IMR-90 (cell line): ENCODE measurements around the gene TOGARAM2. TPM values are rescaled to one million over a fixed set of nuclear protein-coding genes. Genes with fewer than 3 reads are reported as not detected.

Source experiments
- ATAC-seq: fragments of 200-7000 bp; cut with Tn5 transposase; 2 replicates; pipeline ENCODE4 v1.9.1; 2020; ENCODE audit warnings: low read depth, mild to moderate bottlenecking, moderate library complexity
- BruUV-seq: library from RNA; stranded (reverse); fragments of 400-500 nt; replicated peaks from 2 replicates; lab custom pipeline; 2021; lab: Mats Ljungman, UMichigan
- CTCF ChIA-PET: fragments of 300-600 bp; formaldehyde crosslinking; extraction: SDS; loops from one replicate; lab custom pipeline; 2021; ENCODE audit warnings: antibody characterized with exemption; lab: Yijun Ruan, JAX
- POLR2A ChIA-PET: fragments of 300-600 bp; sonication (Branson Sonifier 250); formaldehyde crosslinking; loops from one replicate; lab custom pipeline; 2022; ENCODE audit warnings: antibody characterized with exemption; ENCODE audit not compliant: unreplicated experiment; lab: Charles Lee
- DNase-seq: peaks from one replicate; pipeline ENCODE4 v3.0.0; 2013
- H2AFZ ChIP-seq: replicated peaks from 2 replicates; pipeline ENCODE3; 2013; ENCODE audit warnings: low read length, mild to moderate bottlenecking; ENCODE audit not compliant: poor library complexity
- H2AK5ac ChIP-seq: 2 replicates; pipeline ENCODE4 v1.6.1; 2013; ENCODE audit warnings: low read depth, low read length, inconsistent platforms
- H2AK9ac ChIP-seq: replicated peaks from 2 replicates; pipeline ENCODE3; 2013; ENCODE audit warnings: mild to moderate bottlenecking, low read depth, low read length, moderate library complexity; ENCODE audit not compliant: poor library complexity
- H2BK120ac ChIP-seq: 2 replicates; pipeline ENCODE4 v1.6.1; 2013; ENCODE audit warnings: low read depth, low read length, inconsistent platforms
- H2BK15ac ChIP-seq: 3 replicates; pipeline ENCODE4 v1.6.1; 2013; ENCODE audit warnings: low read depth, low read length, inconsistent platforms
- H2BK20ac ChIP-seq: 2 replicates; pipeline ENCODE4 v1.6.1; 2013; ENCODE audit warnings: low read depth, mild to moderate bottlenecking, inconsistent platforms, low read length, moderate library complexity
- H2BK5ac ChIP-seq: 2 replicates; pipeline ENCODE4 v1.6.1; 2013; ENCODE audit warnings: mild to moderate bottlenecking, low read depth, low read length, inconsistent platforms; ENCODE audit not compliant: poor library complexity, severe bottlenecking
- H3K14ac ChIP-seq: replicated peaks from 2 replicates; pipeline ENCODE4 v1.6.1; 2013; ENCODE audit warnings: low read depth, low read length, inconsistent platforms
- H3K18ac ChIP-seq: 2 replicates; pipeline ENCODE4 v1.6.1; 2013; ENCODE audit warnings: low read depth, low read length, control low read depth
- H3K23ac ChIP-seq: 2 replicates; pipeline ENCODE4 v1.6.1; 2013; ENCODE audit warnings: low read depth, low read length, inconsistent platforms
- H3K27ac ChIP-seq: 2 replicates; pipeline ENCODE4 v1.5.1; 2013; ENCODE audit warnings: mild to moderate bottlenecking, control low read depth, low read length; ENCODE audit not compliant: insufficient read depth
- H3K27me3 ChIP-seq: 2 replicates; pipeline ENCODE4 v1.6.1; 2013; ENCODE audit warnings: low read length; ENCODE audit not compliant: control insufficient read depth, insufficient read depth
- H3K36me3 ChIP-seq: 2 replicates; pipeline ENCODE4 v1.6.1; 2013; ENCODE audit warnings: low read length, mixed read lengths; ENCODE audit not compliant: control insufficient read depth, insufficient read depth
- H3K4ac ChIP-seq: 2 replicates; pipeline ENCODE4 v1.6.1; 2013; ENCODE audit warnings: low read depth, low read length, inconsistent platforms
- H3K4me1 ChIP-seq: 2 replicates; pipeline ENCODE4 v1.6.1; 2013; ENCODE audit warnings: low read length, mixed read lengths; ENCODE audit not compliant: control insufficient read depth, insufficient read depth
- H3K4me2 ChIP-seq: 2 replicates; pipeline ENCODE4 v1.6.1; 2013; ENCODE audit warnings: low read depth, mild to moderate bottlenecking, control low read depth, low read length, moderate library complexity
- H3K4me3 ChIP-seq: 2 replicates; pipeline ENCODE4 v1.5.1; 2013; ENCODE audit warnings: low read depth, mild to moderate bottlenecking, control low read depth, low read length, moderate library complexity; ENCODE audit not compliant: insufficient read depth
- H3K56ac ChIP-seq: 2 replicates; pipeline ENCODE4 v1.6.1; 2013; ENCODE audit warnings: low read length, inconsistent platforms; ENCODE audit not compliant: insufficient read depth; ENCODE audit errors: extremely low read depth
- H3K79me1 ChIP-seq, 2 experiments: 2 replicates each; pipeline ENCODE4 v1.6.1; 2013; ENCODE audit warnings: low read length in 2 of 2, inconsistent platforms in 1 of 2, low read depth in 1 of 2
- H3K9ac ChIP-seq: 2 replicates; pipeline ENCODE4 v1.6.1; 2013; ENCODE audit warnings: low read depth, low read length, control low read depth
- H3K9me1 ChIP-seq: 2 replicates; pipeline ENCODE4 v1.6.1; 2013; ENCODE audit warnings: low read length, inconsistent platforms; ENCODE audit not compliant: insufficient read depth
- H3K9me3 ChIP-seq: 2 replicates; pipeline ENCODE4 v1.6.1; 2013; ENCODE audit warnings: low read length; ENCODE audit not compliant: control insufficient read depth, insufficient read depth
- H4K20me1 ChIP-seq: 2 replicates; pipeline ENCODE4 v1.6.1; 2013; ENCODE audit warnings: low read length, inconsistent platforms; ENCODE audit not compliant: insufficient read depth
- H4K5ac ChIP-seq: 2 replicates; pipeline ENCODE4 v1.6.1; 2013; ENCODE audit warnings: mild to moderate bottlenecking, low read depth, low read length, control low read depth
- H4K8ac ChIP-seq, 2 experiments: 2 replicates each; pipeline ENCODE4 v1.6.1; 2013; ENCODE audit warnings: low read depth in 2 of 2, low read length in 2 of 2, control low read depth in 1 of 2, inconsistent platforms in 1 of 2
- H4K91ac ChIP-seq: 2 replicates; pipeline ENCODE4 v1.6.1; 2013; ENCODE audit warnings: low read depth, low read length, inconsistent platforms; ENCODE audit not compliant: insufficient read depth
- BHLHE40 ChIP-seq: fragments of 150-350 bp; IDR thresholded peaks from 2 replicates; pipeline ENCODE4 v1.6.1; 2016; ENCODE audit warnings: mild to moderate bottlenecking, low read depth, low read length
- MAZ ChIP-seq: IDR thresholded peaks from 2 replicates; pipeline ENCODE4 v1.6.1; 2012; ENCODE audit warnings: low read depth, mild to moderate bottlenecking, low read length, improper control_type of control experiment, moderate library complexity, borderline replicate concordance
- POLR2A ChIP-seq: IDR thresholded peaks from 2 replicates; pipeline ENCODE4 v1.6.1; 2012; ENCODE audit warnings: mild to moderate bottlenecking, low read depth, low read length
- RAD21 ChIP-seq: IDR thresholded peaks from 2 replicates; pipeline ENCODE4 v1.6.1; 2012; ENCODE audit warnings: low read length, improper control_type of control experiment
- RFX5 ChIP-seq: IDR thresholded peaks from 2 replicates; pipeline ENCODE4 v1.8.0; 2012; ENCODE audit warnings: low read depth, mild to moderate bottlenecking, low read length, moderate library complexity
- USF2 ChIP-seq: fragments of 150-350 bp; IDR thresholded peaks from 2 replicates; pipeline ENCODE4 v1.6.1; 2017; ENCODE audit warnings: mild to moderate bottlenecking, antibody characterized with exemption, low read length, low read depth
- WGBS, 2 experiments: methylation state at CpG; one replicate each; pipeline versions ENCODE4 v1.1.5 to v1.1.7; 2013; ENCODE audit warnings: missing lambda C conversion rate in 2 of 2; ENCODE audit not compliant: insufficient read length in 1 of 2; ENCODE audit errors: extremely low coverage in 2 of 2; 5-methylcytosine and 5-hydroxymethylcytosine counted together
- dilution Hi-C: fragments of 300-500 bp; cut with HindIII; formaldehyde crosslinking; loops from one replicate; pipeline ENCODE4 v1.14.3; 2018; ENCODE audit warnings: low sequenced_read_pairs; ENCODE audit not compliant: unreplicated experiment
- in situ Hi-C: fragments of 300-500 bp; cut with MboI; formaldehyde crosslinking; loops from 3 replicates; pipeline ENCODE4 v1.14.3; 2019; ENCODE audit warnings: low sequenced_read_pairs, inconsistent platforms, mixed read lengths
- intact Hi-C: fragments of 100-400 bp; cut with micrococcal nuclease; formaldehyde crosslinking; loops from 2 replicates; pipeline ENCODE4 v1.10.0; 2022
- polyA plus RNA-seq, 3 experiments: library from polyadenylated mRNA; depleted of rRNA; stranded (reverse); fragments of >200 nt; gene quantifications; 2 replicates each; pipeline ENCODE4 v1.2.3, GENCODE V29; 2012; ENCODE audit warnings: low replicate concordance in 1 of 3
- total RNA-seq: library from RNA; depleted of rRNA; stranded (reverse); fragments of >200 nt; gene quantifications from 2 replicates; pipeline ENCODE4 v1.2.3, GENCODE V29; 2012

Gene TOGARAM2
- total and polyA plus RNA-seq, 2 of the 4 experiments (the other 2 are of a cell fraction) = under 0.01 to 0.38 TPM

GRCh38 chr2:28995765-28996750 lies 15.0 kb downstream of the TOGARAM2 start:
- Histone ChIP-seq H3K4me3 (no peak overlapping the region), H3K4me2 (no peak overlapping the region), H4K8ac (no peak overlapping the region), H3K36me3 (no peaks in the 10 kb centered on the region), H3K23ac (no peak overlapping the region), H2BK5ac (no peak overlapping the region), H2BK20ac (no peak overlapping the region), H3K27ac (no peak overlapping the region), H4K20me1 (no peaks in the 10 kb centered on the region), H2AFZ (no peak overlapping the region), H4K91ac (no peak overlapping the region; the same call in 1 of the 2 replicates), H2AK5ac (0 out of 2 replicates have a peak overlapping the region, but pooled peaks have one; percentile 1), H3K4ac (no peak overlapping the region), H2AK9ac (no peak overlapping the region), H3K27me3 (no peaks in the 10 kb centered on the region), H3K18ac (no peak overlapping the region), H3K79me1 (no peaks in the 10 kb centered on the region), H3K9me1 (0 out of 2 replicates have a peak, but pooled peaks cover 2% of the 10 kb centered on the region), H3K4me1 (peaks cover 8% of the 10 kb centered on the region), H3K9ac (no peak overlapping the region), H3K9me3 (no peaks in the 10 kb centered on the region), H2BK15ac (no peak overlapping the region), H3K14ac (no peak overlapping the region), H3K56ac (no peak overlapping the region), H2BK120ac (no peak overlapping the region), H4K5ac (no peak overlapping the region)
- no peak for ATAC-seq
- no TSS peak for BruUV-seq
- intact Hi-C loops = no loop called here
- ChIA-PET CTCF (no interaction called here), POLR2A (interaction anchor here (0.6 kb wide), 1 partner anchor 122 kb away, joined by 5 read pairs; no protein-coding TSS in a partner anchor)
- dilution Hi-C loops = no loop called here
- 94% methylated on average over 2 of the region's 6 CpGs; no CpG with 5 or more reads in 1 of the 2 experiments for WGBS, 2 experiments
- in situ Hi-C loops = no loop called here
- no peak for DNase-seq
- TF ChIP-seq MAZ = no peak
- TF ChIP-seq POLR2A = no peak
- TF ChIP-seq USF2 = no peak
- no peak for TF ChIP-seq BHLHE40
- TF ChIP-seq RAD21 = no peak
- no peak for TF ChIP-seq RFX5
